Smooth muscle cell (in vitro differentiated cells): ENCODE data around the gene ADGRD1. TPM values are rescaled to one million over a fixed set of nuclear protein-coding genes. Genes with fewer than 3 reads are reported as not detected.

Experiments used
- DNase-seq: peaks from one replicate; lab custom pipeline; 2025; ENCODE audit not compliant: unreplicated experiment; lab: John Stamatoyannopoulos, UW
- H2AFZ ChIP-seq: fragments of 200-600 bp; sonication (generic); 2 replicates; pipeline ENCODE4 v1.6.0; 2016; ENCODE audit warnings: antibody characterized with exemption, low read depth, mild to moderate bottlenecking
- H3F3A ChIP-seq: fragments of 200-600 bp; sonication (generic); 2 replicates; pipeline ENCODE4 v1.6.0; 2017; ENCODE audit warnings: antibody characterized with exemption, low read depth
- H3K27ac ChIP-seq: fragments of 200-600 bp; sonication (generic); 2 replicates; pipeline ENCODE4 v1.5.1; 2016; ENCODE audit warnings: low read depth, mild to moderate bottlenecking
- H3K27me3 ChIP-seq: fragments of 200-600 bp; sonication (generic); 2 replicates; pipeline ENCODE4 v1.6.1; 2016; ENCODE audit warnings: low read depth, mild to moderate bottlenecking
- H3K36me3 ChIP-seq: fragments of 200-600 bp; sonication (generic); 2 replicates; pipeline ENCODE4 v1.5.1; 2016; ENCODE audit warnings: low read depth
- H3K4me1 ChIP-seq: fragments of 200-600 bp; sonication (generic); 2 replicates; pipeline ENCODE4 v1.5.1; 2016; ENCODE audit warnings: low read depth
- H3K4me2 ChIP-seq: fragments of 200-600 bp; sonication (generic); 2 replicates; pipeline ENCODE4 v1.6.0; 2016; ENCODE audit warnings: mild to moderate bottlenecking
- H3K4me3 ChIP-seq: fragments of 200-600 bp; sonication (generic); 2 replicates; pipeline ENCODE4 v1.5.1; 2016; ENCODE audit warnings: mild to moderate bottlenecking
- H3K79me2 ChIP-seq: fragments of 200-600 bp; sonication (generic); 2 replicates; pipeline ENCODE4 v1.6.0; 2016; ENCODE audit warnings: low read depth, mild to moderate bottlenecking
- H3K9ac ChIP-seq: fragments of 200-600 bp; sonication (generic); 2 replicates; pipeline ENCODE4 v1.6.0; 2016; ENCODE audit warnings: low read depth
- H3K9me3 ChIP-seq: fragments of 200-600 bp; sonication (generic); replicated peaks from 2 replicates; pipeline ENCODE4 v1.5.1; 2016; ENCODE audit warnings: low read depth
- H4K20me1 ChIP-seq: fragments of 200-600 bp; sonication (generic); 2 replicates; pipeline ENCODE4 v1.6.0; 2016; ENCODE audit warnings: low read depth
- CTCF ChIP-seq: fragments of 200-600 bp; sonication (generic); IDR thresholded peaks from 2 replicates; pipeline ENCODE4 v1.5.1; 2017; ENCODE audit warnings: borderline replicate concordance, mild to moderate bottlenecking, antibody characterized with exemption; ENCODE audit not compliant: insufficient read depth, poor library complexity, severe bottlenecking
- WGBS: methylation state at CpG from one replicate; pipeline ENCODE4 v1.1.7; 2016; ENCODE audit warnings: low lambda C conversion rate; 5-methylcytosine and 5-hydroxymethylcytosine counted together
- polyA plus RNA-seq: library from polyadenylated mRNA; unstranded; fragments of >200 nt; fragmentation: Nextera tagmentation; extraction: Ambion mirVana; gene quantifications from 2 replicates; pipeline ENCODE4 v1.2.1, GENCODE V29; 2016
- total RNA-seq: library from RNA; depleted of rRNA; stranded (reverse); fragments of >200 nt; gene quantifications from 2 replicates; pipeline ENCODE4 v1.2.3, GENCODE V29; 2014

The ADGRD1 gene
- total and polyA plus RNA-seq, 2 experiments from 2014 or later, result 0.14 TPM; not detected in 1

- Histone ChIP-seq H3K36me3 (no peaks in the 10 kb centered on the region), H3K9ac (no peak overlapping the region), H3K27me3 (no peaks in the 10 kb centered on the region), H3K4me1 (no peaks in the 10 kb centered on the region), H4K20me1 (no peaks in the 10 kb centered on the region), H3K9me3 (no peaks in the 10 kb centered on the region), H3K4me2 (no peak overlapping the region), H3K79me2 (no peaks in the 10 kb centered on the region), H2AFZ (no peak overlapping the region), H3K4me3 (no peak overlapping the region), H3K27ac (no peak overlapping the region), H3F3A (no peaks in the 10 kb centered on the region)
- TF ChIP-seq CTCF, result no peak
- no peak for DNase-seq
These were observed 221.2 kb downstream of the ADGRD1 start for GRCh38 chr12:131174901-131175300.

- H3K9me3 ChIP-seq, result no peaks in the 10 kb centered on the region
- H3K36me3 ChIP-seq, result no peaks in the 10 kb centered on the region
- no peaks in the 10 kb centered on the region for H3K4me1 ChIP-seq
- H4K20me1 ChIP-seq, result no peaks in the 10 kb centered on the region
- no peak overlapping the region for H3K9ac ChIP-seq
- no peak for TF ChIP-seq CTCF
- no peak overlapping the region for H3K4me3 ChIP-seq
- H3F3A ChIP-seq, result no peaks in the 10 kb centered on the region
- H3K27me3 ChIP-seq, result no peaks in the 10 kb centered on the region
- H2AFZ ChIP-seq, result no peak overlapping the region
- no peaks in the 10 kb centered on the region for H3K79me2 ChIP-seq
- H3K27ac ChIP-seq, result no peak overlapping the region
- H3K4me2 ChIP-seq, result no peak overlapping the region
- no peak for DNase-seq
These were observed 222.6 kb downstream of the ADGRD1 start for GRCh38 chr12:131176266-131176665.

GRCh38 chr12:131176926-131177325 is 223.2 kb downstream of the ADGRD1 start:
- no peaks in the 10 kb centered on the region for H3F3A ChIP-seq
- no peaks in the 10 kb centered on the region for H3K9me3 ChIP-seq
- DNase-seq, result no peak
- no peaks in the 10 kb centered on the region for H4K20me1 ChIP-seq
- TF ChIP-seq CTCF, result no peak
- H3K4me2 ChIP-seq, result no peak overlapping the region
- no peak overlapping the region for H3K9ac ChIP-seq
- 82% methylated on average over 1 of the region's 1 CpG for WGBS
- H3K27ac ChIP-seq, result no peak overlapping the region
- H3K4me1 ChIP-seq, result no peaks in the 10 kb centered on the region
- no peaks in the 10 kb centered on the region for H3K36me3 ChIP-seq
- no peak overlapping the region for H2AFZ ChIP-seq
- H3K79me2 ChIP-seq, result no peaks in the 10 kb centered on the region
- H3K4me3 ChIP-seq, result no peak overlapping the region
- H3K27me3 ChIP-seq, result no peaks in the 10 kb centered on the region

GRCh38 chr12:131177599-131177998 is 223.9 kb downstream of the ADGRD1 start:
- WGBS, result 83% methylated on average over 1 of the region's 1 CpG
- Histone ChIP-seq H3F3A (no peaks in the 10 kb centered on the region), H3K27ac (no peak overlapping the region), H3K4me3 (no peak overlapping the region), H3K9me3 (no peaks in the 10 kb centered on the region), H3K9ac (no peak overlapping the region), H3K27me3 (no peaks in the 10 kb centered on the region), H3K79me2 (no peaks in the 10 kb centered on the region), H3K36me3 (no peaks in the 10 kb centered on the region), H3K4me1 (no peaks in the 10 kb centered on the region), H3K4me2 (no peak overlapping the region), H4K20me1 (no peaks in the 10 kb centered on the region), H2AFZ (no peak overlapping the region)
- no peak for TF ChIP-seq CTCF
- no peak for DNase-seq
